Prostate gland (tissue), 2 donors: ENCODE measurements around the gene NME8. TPM values are rescaled to one million over a fixed set of nuclear protein-coding genes. Genes with fewer than 3 reads are reported as not detected.

Experiments
- DNase-seq: peaks from one replicate; pipeline ENCODE4 v3.0.0-alpha.2; 2019; ENCODE audit warnings: low spot score
- H3K27ac ChIP-seq, 2 donors: fragments of 200-600 bp; sonication (generic); 2 replicates each; pipeline ENCODE4 v1.5.1; 2017 to 2019
- H3K27me3 ChIP-seq: fragments of 200-600 bp; sonication (generic); replicated peaks from 2 replicates; pipeline ENCODE4 v1.5.1; 2019; ENCODE audit not compliant: insufficient read depth
- H3K36me3 ChIP-seq, 2 donors: fragments of 200-600 bp; sonication (generic); 1 replicate in 1 of 2; 2 replicates in 1 of 2; pipeline versions ENCODE4 v1.5.1 to v1.8.1; 2017 to 2019
- H3K4me1 ChIP-seq: fragments of 200-600 bp; sonication (generic); replicated peaks from 2 replicates; pipeline ENCODE4 v1.5.1; 2019
- H3K4me3 ChIP-seq, 2 donors: fragments of 200-600 bp; sonication (generic); 2 replicates each; pipeline ENCODE4 v1.5.1; 2017 to 2019
- H3K9me3 ChIP-seq: fragments of 200-600 bp; sonication (generic); 2 replicates; pipeline ENCODE4 v1.5.1; 2017
- CTCF ChIP-seq, 4 experiments: fragments of 200-600 bp in 2 of 4; fragments of 450-650 bp in 2 of 4; sonication (generic) in 2 of 4; IDR thresholded peaks; 1 replicate in 3 of 4; 2 replicates in 1 of 4; pipeline ENCODE4 v1.5.1; 2016 to 2019; ENCODE audit warnings: antibody characterized with exemption in 4 of 4, mild to moderate bottlenecking in 2 of 4, moderate library complexity in 2 of 4
- POLR2A ChIP-seq: fragments of 450-650 bp; IDR thresholded peaks from one replicate; pipeline ENCODE4 v1.6.1; 2016; ENCODE audit warnings: antibody characterized with exemption, mild to moderate bottlenecking
- POLR2AphosphoS5 ChIP-seq: sonication (generic); formaldehyde crosslinking; IDR thresholded peaks from one replicate; pipeline ENCODE4 v1.6.1; 2017; ENCODE audit warnings: antibody characterized with exemption
- WGBS: methylation state at CpG from one replicate; pipeline ENCODE4 v1.1.5; 2018; 5-methylcytosine and 5-hydroxymethylcytosine counted together
- intact Hi-C: fragments of 100-400 bp; cut with DNase I; formaldehyde crosslinking; loops from one replicate; pipeline ENCODE4 v1.14.2; 2022
- total RNA-seq, 2 donors: library from RNA; depleted of rRNA; stranded (reverse); fragments of >200 nt; gene quantifications; one replicate each; pipeline ENCODE4 v1.1.0, GENCODE V29; 2016

Gene NME8
- total RNA-seq, 2 donors from 2014 or later = 0.91 TPM; not detected in 1

GRCh38 chr7:37930226-37930948, 82.0 kb downstream of the NME8 start:
- WGBS = 68% methylated on average over 5 of the region's 5 CpGs
- Histone ChIP-seq H3K9me3 (no peaks in the 10 kb centered on the region), H3K4me1 (no peaks in the 10 kb centered on the region), H3K4me3 (no peak overlapping the region), H3K27me3 (no peaks in the 10 kb centered on the region), H3K27ac (peak overlapping the region; percentile 40 to 62), H3K36me3 (no peaks in the 10 kb centered on the region)
- intact Hi-C loops = no loop called here
- no peak for DNase-seq
- no peak for TF ChIP-seq POLR2A
- peak; percentile 37 for TF ChIP-seq POLR2AphosphoS5
- no peak for TF ChIP-seq CTCF (IDR thresholded peaks at IDR 0.05)

- no peaks in the 10 kb centered on the region for H3K36me3 ChIP-seq
- DNase-seq = no peak
- H3K4me3 ChIP-seq = no peak overlapping the region
- no peaks in the 10 kb centered on the region for H3K4me1 ChIP-seq
- H3K27me3 ChIP-seq = no peaks in the 10 kb centered on the region
- WGBS = 69% methylated on average over 2 of the region's 2 CpGs
- H3K9me3 ChIP-seq = no peaks in the 10 kb centered on the region
- TF ChIP-seq POLR2A (no peak), CTCF (IDR thresholded peaks at IDR 0.05) (no peak), POLR2AphosphoS5 (no peak)
- intact Hi-C loops = no loop called here
- H3K27ac ChIP-seq = no peak overlapping the region
These were observed 84.1 kb downstream of the NME8 start for GRCh38 chr7:37932543-37932942.

- TF ChIP-seq CTCF (IDR thresholded peaks at IDR 0.05) (no peak), POLR2AphosphoS5 (no peak), POLR2A (no peak)
- H3K4me1 ChIP-seq = no peaks in the 10 kb centered on the region
- no peaks in the 10 kb centered on the region for H3K36me3 ChIP-seq
- no peak overlapping the region for H3K4me3 ChIP-seq
- H3K27me3 ChIP-seq = no peaks in the 10 kb centered on the region
- H3K27ac ChIP-seq = no peak overlapping the region
- intact Hi-C loops = no loop called here
- H3K9me3 ChIP-seq = no peaks in the 10 kb centered on the region
- DNase-seq = no peak
- 93% methylated on average over 9 of the region's 9 CpGs for WGBS
These were observed 84.7 kb downstream of the NME8 start for GRCh38 chr7:37933018-37933566.

- DNase-seq = no peak
- Histone ChIP-seq H3K4me3 (no peak overlapping the region), H3K9me3 (no peaks in the 10 kb centered on the region), H3K27me3 (no peaks in the 10 kb centered on the region), H3K36me3 (no peaks in the 10 kb centered on the region), H3K27ac (peak overlapping the region; percentile 4 to 5), H3K4me1 (no peaks in the 10 kb centered on the region)
- intact Hi-C loops = no loop called here
- TF ChIP-seq POLR2AphosphoS5 (no peak), POLR2A (no peak)
- WGBS = 41% methylated on average over 12 of the region's 12 CpGs
These were observed 94.7 kb downstream of the NME8 start for GRCh38 chr7:37942934-37943610.

GRCh38 chr7:37943905-37944736, 95.7 kb downstream of the NME8 start:
- no peaks in the 10 kb centered on the region for H3K4me1 ChIP-seq
- no peak overlapping the region for H3K4me3 ChIP-seq
- H3K27me3 ChIP-seq = no peaks in the 10 kb centered on the region
- no peak for DNase-seq
- WGBS = 36% methylated on average over 8 of the region's 8 CpGs
- TF ChIP-seq POLR2AphosphoS5 = no peak
- TF ChIP-seq CTCF (IDR thresholded peaks at IDR 0.05) = no peak
- TF ChIP-seq POLR2A = no peak
- no peaks in the 10 kb centered on the region for H3K9me3 ChIP-seq
- H3K27ac ChIP-seq = peak overlapping the region in 1 of 2 donors; percentile 4
- no peaks in the 10 kb centered on the region for H3K36me3 ChIP-seq
- intact Hi-C loops = no loop called here
